Measurements from ENCODE around the gene BDKRB1. TPM values are rescaled to one million over a fixed set of nuclear protein-coding genes. Genes with fewer than 3 reads are reported as not detected.

The BDKRB1 gene
- total RNA-seq, 4 donors from 2014 or later = 0.51 TPM; not detected in 3

GRCh38 chr14:96280104-96280503, 24.1 kb downstream of the BDKRB1 start:
- TF ChIP-seq CTCF (IDR thresholded peaks at IDR 0.05; ENCODE audit: low read depth) = no peak

GRCh38 chr14:96281486-96281885, 25.5 kb downstream of the BDKRB1 start:
- TF ChIP-seq CTCF (IDR thresholded peaks at IDR 0.05; ENCODE audit: low read depth) = no peak

GRCh38 chr14:96284008-96284407, 28.0 kb downstream of the BDKRB1 start:
- no peak for TF ChIP-seq CTCF (IDR thresholded peaks at IDR 0.05; ENCODE audit: low read depth)

GRCh38 chr14:96284430-96284829, 28.4 kb downstream of the BDKRB1 start:
- TF ChIP-seq CTCF (IDR thresholded peaks at IDR 0.05; ENCODE audit: low read depth) = no peak

GRCh38 chr14:96285667-96286066, 29.7 kb downstream of the BDKRB1 start:
- TF ChIP-seq CTCF (IDR thresholded peaks at IDR 0.05; ENCODE audit: low read depth) = no peak

- no peak for TF ChIP-seq CTCF (IDR thresholded peaks at IDR 0.05; ENCODE audit: low read depth)
Measured at GRCh38 chr14:96286251-96286650, 30.2 kb downstream of the BDKRB1 start.

- TF ChIP-seq CTCF (IDR thresholded peaks at IDR 0.05; ENCODE audit: low read depth) = no peak
Measured at GRCh38 chr14:96287856-96288255, 31.8 kb downstream of the BDKRB1 start.
